Calu3 (cell line): Measurements from ENCODE around the gene NLRP2B. TPM values are rescaled to one million over a fixed set of nuclear protein-coding genes. Genes with fewer than 3 reads are reported as not detected.

Source experiments
- BruUV-seq: library from RNA; stranded (reverse); fragments of 400-500 nt; replicated peaks from 2 replicates; lab custom pipeline; 2021; lab: Mats Ljungman, UMichigan
- CTCF ChIA-PET: fragments of 300-600 bp; sonication (Branson Sonifier 250); formaldehyde crosslinking; loops from one replicate; lab custom pipeline; 2022; ENCODE audit warnings: antibody characterized with exemption; lab: Charles Lee
- DNase-seq: peaks from one replicate; pipeline ENCODE4 v3.0.0; 2022
- H3K27ac Mint-ChIP-seq: one replicate; pipeline ENCODE4 v1.8.0; 2022; ENCODE audit warnings: mixed read lengths; ENCODE audit not compliant: unreplicated experiment
- H3K27me3 Mint-ChIP-seq: one replicate; pipeline ENCODE4 v1.8.0; 2022; ENCODE audit warnings: mixed read lengths; ENCODE audit not compliant: unreplicated experiment
- H3K36me3 Mint-ChIP-seq: one replicate; pipeline ENCODE4 v1.8.0; 2022; ENCODE audit warnings: mild to moderate bottlenecking, moderate library complexity, mixed read lengths; ENCODE audit not compliant: insufficient read depth, unreplicated experiment
- H3K4me1 Mint-ChIP-seq: one replicate; pipeline ENCODE4 v1.8.0; 2022; ENCODE audit warnings: mild to moderate bottlenecking, low read depth, mixed read lengths; ENCODE audit not compliant: unreplicated experiment
- H3K4me3 Mint-ChIP-seq: one replicate; pipeline ENCODE4 v1.8.0; 2022; ENCODE audit warnings: mild to moderate bottlenecking, low read depth, moderate library complexity, mixed read lengths; ENCODE audit not compliant: unreplicated experiment
- H3K9me3 Mint-ChIP-seq: one replicate; pipeline ENCODE4 v1.8.0; 2022; ENCODE audit warnings: low read depth, mixed read lengths; ENCODE audit not compliant: unreplicated experiment
- intact Hi-C: fragments of 100-400 bp; cut with micrococcal nuclease; formaldehyde crosslinking; loops from one replicate; pipeline ENCODE4 v1.10.0; 2022; ENCODE audit not compliant: unreplicated experiment
- total RNA-seq: library from RNA; stranded (reverse); gene quantifications from 2 replicates; pipeline ENCODE4 v1.2.3, GENCODE V29; 2022
- TF ChIP-seq, protein P1 (sequence below): fragments of 200-600 bp; IDR thresholded peaks from one replicate; pipeline ENCODE4 v1.8.0; 2022; ENCODE audit warnings: antibody characterized with exemption; ENCODE audit not compliant: unreplicated experiment

NLRP2B gene
- total RNA-seq, 1 experiment from 2014 or later, result not detected

DNA sequence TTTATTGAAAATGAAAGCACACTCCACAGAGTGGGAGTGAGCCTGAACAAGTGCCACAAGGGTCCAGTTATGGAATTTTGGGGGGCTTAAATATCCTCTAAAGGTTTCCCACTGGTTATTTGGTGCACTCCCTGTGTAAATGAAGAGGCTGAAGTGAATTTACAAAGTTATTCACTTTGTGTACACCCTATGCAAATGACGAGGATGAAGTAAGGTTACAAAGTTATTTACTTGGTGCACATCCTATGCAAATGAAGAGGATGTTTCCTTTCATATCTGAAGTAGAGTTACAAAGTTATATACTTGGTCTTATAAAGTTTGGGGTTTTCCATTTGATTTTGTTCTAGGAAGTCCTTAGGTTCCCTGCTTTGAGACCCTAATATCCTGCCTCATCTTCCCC, 13.1 kb downstream of the NLRP2B start:
- Mint-ChIP-seq H3K4me3 (no peak overlapping the region), H3K27me3 (no peaks in the 10 kb centered on the region), H3K36me3 (no peaks in the 10 kb centered on the region), H3K9me3 (peaks cover under 1% of the 10 kb centered on the region), H3K4me1 (no peaks in the 10 kb centered on the region), H3K27ac (no peak overlapping the region)
- TF ChIP-seq, protein P1, sequence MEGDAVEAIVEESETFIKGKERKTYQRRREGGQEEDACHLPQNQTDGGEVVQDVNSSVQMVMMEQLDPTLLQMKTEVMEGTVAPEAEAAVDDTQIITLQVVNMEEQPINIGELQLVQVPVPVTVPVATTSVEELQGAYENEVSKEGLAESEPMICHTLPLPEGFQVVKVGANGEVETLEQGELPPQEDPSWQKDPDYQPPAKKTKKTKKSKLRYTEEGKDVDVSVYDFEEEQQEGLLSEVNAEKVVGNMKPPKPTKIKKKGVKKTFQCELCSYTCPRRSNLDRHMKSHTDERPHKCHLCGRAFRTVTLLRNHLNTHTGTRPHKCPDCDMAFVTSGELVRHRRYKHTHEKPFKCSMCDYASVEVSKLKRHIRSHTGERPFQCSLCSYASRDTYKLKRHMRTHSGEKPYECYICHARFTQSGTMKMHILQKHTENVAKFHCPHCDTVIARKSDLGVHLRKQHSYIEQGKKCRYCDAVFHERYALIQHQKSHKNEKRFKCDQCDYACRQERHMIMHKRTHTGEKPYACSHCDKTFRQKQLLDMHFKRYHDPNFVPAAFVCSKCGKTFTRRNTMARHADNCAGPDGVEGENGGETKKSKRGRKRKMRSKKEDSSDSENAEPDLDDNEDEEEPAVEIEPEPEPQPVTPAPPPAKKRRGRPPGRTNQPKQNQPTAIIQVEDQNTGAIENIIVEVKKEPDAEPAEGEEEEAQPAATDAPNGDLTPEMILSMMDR, result no peak
- no peak for DNase-seq
- intact Hi-C loops, result no loop called here
- BruUV-seq, result no TSS peak
- CTCF ChIA-PET, result no interaction called here

DNA sequence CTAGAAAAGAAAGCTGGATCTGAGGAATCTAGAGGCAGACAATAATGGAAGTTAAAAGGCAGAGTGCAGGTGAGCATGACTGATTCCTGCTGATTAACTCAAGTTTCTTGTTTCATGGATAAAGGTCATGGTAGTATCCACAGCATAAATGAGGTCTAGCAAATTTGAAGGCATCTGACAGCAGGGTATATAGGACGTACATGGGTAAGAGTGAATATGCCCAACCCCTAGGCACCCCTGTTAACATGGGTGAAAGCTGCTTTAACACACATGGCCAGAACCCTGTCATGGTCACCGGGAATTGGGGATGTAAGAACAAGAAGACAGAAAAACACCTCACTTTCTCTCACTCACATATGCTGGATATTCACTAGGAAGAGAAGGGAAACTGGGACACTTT, 25.0 kb downstream of the NLRP2B start:
- CTCF ChIA-PET, result no interaction called here
- Mint-ChIP-seq H3K4me1 (no peaks in the 10 kb centered on the region), H3K27me3 (no peaks in the 10 kb centered on the region), H3K4me3 (no peak overlapping the region), H3K27ac (no peak overlapping the region), H3K9me3 (peaks cover 6% of the 10 kb centered on the region), H3K36me3 (no peaks in the 10 kb centered on the region)
- intact Hi-C loops, result no loop called here
- TF ChIP-seq, protein P1, result no peak
- no peak for DNase-seq
- no TSS peak for BruUV-seq

DNA sequence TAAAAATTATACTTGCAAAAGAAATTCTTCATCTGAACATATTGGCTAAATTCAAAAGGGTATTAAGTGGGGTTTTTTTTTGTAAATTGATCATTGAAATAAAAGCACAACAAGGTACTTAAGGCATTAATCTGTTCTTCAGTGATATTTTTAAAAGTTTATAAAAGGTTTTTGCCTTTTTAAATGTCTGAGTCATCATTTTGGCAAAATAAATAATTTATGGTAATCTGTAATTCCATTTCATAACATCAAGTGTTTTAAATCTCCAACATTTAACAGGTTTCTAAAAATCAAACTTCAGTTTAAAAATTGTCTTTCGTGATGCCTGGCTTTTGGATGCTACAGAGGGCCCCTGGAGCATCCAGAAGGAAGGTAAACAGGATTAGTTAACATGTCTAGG, 27.4 kb downstream of the NLRP2B start:
- DNase-seq, result no peak
- H3K27ac Mint-ChIP-seq, result no peak overlapping the region
- H3K27me3 Mint-ChIP-seq, result no peaks in the 10 kb centered on the region
- TF ChIP-seq, protein P1, result no peak
- no peaks in the 10 kb centered on the region for H3K4me1 Mint-ChIP-seq
- intact Hi-C loops, result no loop called here
- CTCF ChIA-PET, result no interaction called here
- peaks cover 6% of the 10 kb centered on the region for H3K9me3 Mint-ChIP-seq
- no peaks in the 10 kb centered on the region for H3K36me3 Mint-ChIP-seq
- no TSS peak for BruUV-seq
- H3K4me3 Mint-ChIP-seq, result no peak overlapping the region

- peaks cover 6% of the 10 kb centered on the region for H3K9me3 Mint-ChIP-seq
- intact Hi-C loops, result no loop called here
- CTCF ChIA-PET, result no interaction called here
- H3K36me3 Mint-ChIP-seq, result no peaks in the 10 kb centered on the region
- TF ChIP-seq, protein P1, result no peak
- H3K4me1 Mint-ChIP-seq, result no peaks in the 10 kb centered on the region
- no peak overlapping the region for H3K4me3 Mint-ChIP-seq
- no TSS peak for BruUV-seq
- H3K27me3 Mint-ChIP-seq, result no peaks in the 10 kb centered on the region
- no peak overlapping the region for H3K27ac Mint-ChIP-seq
- DNase-seq, result no peak
Measured at GRCh38 chrX:57651169-57651919, 28.7 kb downstream of the NLRP2B start.
